GM19455 (cell line): ENCODE measurements around the gene TMEM126B.
A peak's percentile ranks its signal among the peaks of the same experiment; 100 is the strongest.
"Not testable (repeated sequence)": the region's sequence is repeated elsewhere in the genome, so short reads cannot be mapped to it uniquely, and the experiment has no call there.

Experiments used
- ATAC-seq: cut with Tn5 transposase; IDR thresholded peaks from one replicate; pipeline ENCODE4 v1.9.1; 2021; ENCODE audit not compliant: unreplicated experiment

The TMEM126B gene

DNA sequence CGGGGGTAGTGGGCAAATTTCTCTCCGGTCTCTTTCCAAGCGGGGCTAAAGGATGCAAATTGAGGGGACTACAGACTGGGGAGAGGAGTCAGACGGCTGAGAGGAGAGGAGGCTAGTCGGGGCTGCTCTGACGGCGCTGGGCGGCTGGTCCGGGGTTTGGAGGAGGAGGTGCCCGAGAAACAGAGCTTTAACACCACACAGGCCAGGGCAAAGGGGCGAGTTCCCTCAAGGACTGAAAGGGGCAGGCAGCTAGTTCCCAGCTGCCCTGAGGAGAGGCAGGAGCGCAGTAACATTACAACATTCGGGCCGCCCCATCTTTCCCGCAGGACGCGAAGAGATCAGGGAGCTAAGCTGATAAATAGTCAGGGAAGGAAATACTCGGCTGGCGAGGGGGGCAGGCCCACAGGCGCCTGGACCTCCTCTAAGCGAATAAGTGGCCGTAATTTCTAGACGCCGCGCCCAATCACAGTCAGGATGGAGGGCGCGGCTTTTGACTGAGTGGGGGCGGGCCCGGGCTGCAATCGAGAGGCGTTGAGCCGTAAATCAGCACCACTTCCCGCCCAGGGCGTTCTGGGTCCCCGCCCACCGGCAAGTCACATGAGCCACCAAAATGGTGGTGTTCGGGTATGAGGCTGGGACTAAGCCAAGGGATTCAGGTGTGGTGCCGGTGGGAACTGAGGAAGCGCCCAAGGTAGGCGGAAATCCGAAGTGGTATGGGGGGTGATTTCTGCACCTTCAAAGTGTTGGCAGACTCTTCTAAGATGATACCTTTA is at the start of gene TMEM126B:
Gene TMEM126B, plus strand, starts transcription at position 596 of the 773 bp plus-strand sequence. Its CDS starts 15 bp downstream, at position 611.
- ATAC-seq, result peak; percentile 98

- ATAC-seq, result no peak
Measured at GRCh38 chr11:85582111-85582510, 46.3 kb upstream of the TMEM126B start.

- ATAC-seq, result no peak
Measured at GRCh38 chr11:85589373-85589772, 39.0 kb upstream of the TMEM126B start.

DNA sequence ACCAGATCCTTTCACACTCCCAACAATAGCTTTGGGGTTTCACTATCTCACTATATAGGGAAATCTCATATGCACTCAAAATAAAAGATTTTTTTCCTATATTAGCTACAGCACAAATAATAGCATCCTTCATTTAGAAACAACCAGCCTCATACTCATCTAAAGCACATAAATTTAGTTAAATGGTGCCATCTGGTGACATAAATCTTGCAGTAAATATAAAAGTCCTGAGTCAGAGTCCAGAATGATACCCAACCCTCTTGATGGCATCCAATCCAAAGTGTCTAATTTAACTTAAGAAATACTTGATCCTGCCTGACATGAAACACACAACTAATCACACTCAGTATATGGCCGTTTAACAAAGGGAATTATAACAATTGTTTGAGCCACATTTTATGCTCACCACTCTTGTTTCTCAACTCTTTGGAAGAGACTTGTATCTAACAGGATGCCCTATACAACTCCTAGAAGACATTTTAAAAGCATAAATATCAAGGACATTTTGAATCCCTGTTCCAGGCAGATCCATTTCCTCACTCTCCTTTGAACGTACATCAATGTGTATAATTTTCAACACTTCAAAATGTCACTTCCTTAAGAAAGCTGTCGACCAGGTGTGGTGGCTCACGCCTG is 37.4 kb upstream of the TMEM126B start:
- ATAC-seq, result no peak

DNA sequence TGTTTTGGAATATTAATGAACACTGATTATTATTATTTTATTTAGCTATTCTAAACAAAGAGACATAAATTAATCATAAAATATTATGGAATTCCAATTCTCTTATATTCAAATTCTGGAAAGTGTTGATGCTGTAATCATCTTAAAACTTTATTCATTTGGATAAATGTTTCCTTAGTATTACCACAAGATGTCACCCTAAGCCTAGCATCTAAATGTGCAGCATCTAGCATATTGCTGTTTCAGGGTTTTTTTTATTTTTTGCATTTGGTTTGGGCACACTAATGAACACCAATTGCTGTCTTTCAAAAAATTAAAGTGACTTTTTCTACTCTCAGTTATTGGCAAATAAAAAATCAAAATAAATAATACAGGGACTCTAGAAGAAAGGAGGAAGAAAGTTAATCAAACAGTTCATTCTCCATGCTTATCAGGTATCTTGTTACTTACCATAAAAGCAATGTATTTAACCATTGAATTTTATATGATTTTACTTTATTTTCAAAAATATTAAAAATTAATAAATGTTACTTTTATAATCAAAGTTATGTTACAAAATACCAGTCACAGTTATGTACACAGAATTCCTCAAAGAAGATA is 33.0 kb upstream of the TMEM126B start:
- peak; percentile 67 for ATAC-seq

DNA sequence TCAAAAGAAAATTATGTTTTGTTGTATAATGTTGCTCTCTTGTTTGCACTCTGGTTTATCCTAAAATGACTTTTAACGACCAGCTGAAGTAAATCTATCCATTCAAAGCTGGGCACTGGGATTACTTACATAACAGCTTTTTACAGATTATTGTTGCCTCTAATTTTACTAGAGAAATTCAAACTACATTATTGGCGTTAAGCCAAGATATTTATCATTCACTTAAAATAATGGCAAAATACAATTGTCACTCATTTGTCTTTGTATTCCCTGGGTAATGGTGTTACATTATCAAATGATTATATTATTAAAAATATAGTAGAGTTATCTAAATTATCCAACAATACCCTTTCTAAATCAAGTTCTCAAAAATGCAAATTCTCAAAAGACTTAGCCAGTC is 31.5 kb upstream of the TMEM126B start:
- no peak for ATAC-seq

DNA sequence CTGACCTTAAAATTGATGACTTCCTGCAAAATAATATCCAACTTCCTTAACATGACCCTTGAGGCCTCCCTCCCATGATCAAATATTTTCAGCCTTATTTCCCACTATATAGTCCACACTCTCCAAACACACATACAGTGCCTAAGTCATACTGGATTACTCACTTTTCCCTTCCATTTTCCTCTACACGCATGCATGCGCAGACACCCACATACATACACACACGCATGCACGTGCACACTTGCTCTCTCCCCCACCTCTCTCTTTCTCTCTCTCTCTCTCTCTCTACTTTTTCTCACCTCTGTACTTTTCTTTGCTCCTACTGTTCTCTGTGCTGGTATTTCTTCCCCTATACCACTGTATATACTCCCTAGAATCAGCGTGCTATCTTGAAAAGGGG is 29.3 kb upstream of the TMEM126B start:
- ATAC-seq, result no peak

- no peak for ATAC-seq
Measured at GRCh38 chr11:85602526-85603213, 25.7 kb upstream of the TMEM126B start.

DNA sequence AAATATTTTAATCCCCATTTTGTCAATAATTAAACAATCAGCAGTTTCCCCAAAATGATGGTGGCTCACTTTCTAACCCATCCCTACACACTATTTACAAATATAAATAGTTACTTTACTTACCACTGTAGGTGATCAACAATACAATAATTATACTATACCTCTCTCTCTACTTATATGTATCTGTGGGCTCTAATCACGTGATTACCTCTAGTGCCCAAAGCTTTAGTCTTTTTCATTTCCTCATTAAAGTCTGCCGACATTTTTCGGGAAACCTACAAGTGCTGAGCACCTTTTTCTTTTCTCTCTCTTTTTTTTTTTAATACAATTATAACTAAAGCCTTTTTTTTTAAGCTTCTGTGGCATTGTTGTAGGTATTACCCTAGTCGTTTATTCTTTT is 25.2 kb upstream of the TMEM126B start:
- ATAC-seq, result no peak

DNA sequence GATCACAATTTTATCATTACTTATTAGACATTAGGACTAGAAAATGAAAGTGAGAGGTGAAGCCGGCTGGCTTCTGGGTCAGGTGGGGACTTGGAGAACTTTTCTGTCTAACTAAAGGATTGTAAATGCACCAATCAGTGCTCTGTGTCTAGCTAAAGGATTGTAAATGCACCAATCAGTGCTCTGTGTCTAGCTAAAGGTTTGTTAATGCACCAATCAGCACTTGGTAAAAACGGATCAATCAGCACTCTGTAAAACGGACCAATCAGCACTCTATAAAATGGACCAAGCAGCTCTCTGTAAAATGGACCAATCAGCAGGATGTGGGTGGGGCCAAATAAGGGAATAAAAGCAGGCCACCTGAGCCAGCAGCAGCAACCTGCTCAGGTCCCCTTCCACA is 22.2 kb upstream of the TMEM126B start:
- not testable (repeated sequence) for ATAC-seq

GRCh38 chr11:85608621-85609020 is 19.8 kb upstream of the TMEM126B start:
- not testable (repeated sequence) for ATAC-seq

DNA sequence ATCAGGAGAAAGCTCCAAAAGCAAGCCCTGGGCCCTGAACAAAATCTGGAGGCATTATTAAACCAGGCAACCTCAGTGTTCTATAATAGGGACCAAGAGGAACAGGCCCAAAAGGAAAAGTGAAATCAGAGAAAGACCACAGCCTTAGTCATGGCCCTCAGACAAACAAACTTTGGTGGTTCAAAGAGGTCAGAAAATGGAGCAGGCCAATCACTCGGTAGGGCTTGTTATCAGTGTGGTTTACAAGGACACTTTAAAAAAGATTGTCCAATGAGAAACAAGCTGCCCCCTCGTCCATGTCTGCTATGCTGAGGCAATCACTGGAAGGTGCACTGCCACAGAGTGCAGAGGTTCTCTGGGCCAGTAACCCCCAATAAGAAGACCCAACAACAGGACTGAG is 19.1 kb upstream of the TMEM126B start:
- ATAC-seq, result not testable (repeated sequence)

DNA sequence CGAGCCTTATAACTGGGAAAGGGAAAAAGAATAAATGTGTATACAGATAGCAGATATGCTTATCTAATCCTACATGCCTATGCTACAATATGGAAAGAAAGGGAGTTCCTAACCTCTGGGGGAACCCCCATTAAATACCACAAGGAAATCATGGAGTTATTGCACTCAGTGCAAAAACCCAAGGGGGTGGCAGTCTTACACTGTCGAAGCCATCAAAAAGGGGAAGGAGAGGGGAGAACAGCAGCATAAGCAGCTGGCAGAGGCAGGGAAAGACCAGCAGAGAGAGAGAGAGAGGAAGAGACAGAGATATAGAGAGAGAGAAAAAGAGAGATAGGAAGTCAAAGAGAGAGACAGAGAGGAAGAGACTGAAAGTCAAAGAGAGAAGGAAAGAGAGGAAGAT is 16.8 kb upstream of the TMEM126B start:
- ATAC-seq, result not testable (repeated sequence)

DNA sequence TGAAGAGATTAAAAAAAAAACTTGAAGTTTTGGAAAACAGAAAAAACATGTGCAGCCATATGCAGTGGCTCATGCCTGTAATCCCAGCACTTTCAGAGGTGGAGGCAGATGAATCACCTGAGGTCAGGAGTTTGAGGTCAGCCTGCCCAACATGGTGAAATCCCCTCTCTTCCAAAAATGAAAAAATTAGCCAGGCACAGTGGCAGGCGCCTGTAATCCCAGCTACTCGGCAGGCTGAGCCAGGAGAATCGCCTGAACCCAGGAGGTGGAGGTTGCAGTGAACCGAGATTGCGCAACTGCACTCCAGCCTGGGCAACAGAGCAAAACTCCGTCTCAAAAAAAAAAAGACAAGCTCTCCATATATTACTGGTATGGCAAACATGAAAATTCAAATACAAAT is 8.9 kb upstream of the TMEM126B start:
- ATAC-seq, result no peak

DNA sequence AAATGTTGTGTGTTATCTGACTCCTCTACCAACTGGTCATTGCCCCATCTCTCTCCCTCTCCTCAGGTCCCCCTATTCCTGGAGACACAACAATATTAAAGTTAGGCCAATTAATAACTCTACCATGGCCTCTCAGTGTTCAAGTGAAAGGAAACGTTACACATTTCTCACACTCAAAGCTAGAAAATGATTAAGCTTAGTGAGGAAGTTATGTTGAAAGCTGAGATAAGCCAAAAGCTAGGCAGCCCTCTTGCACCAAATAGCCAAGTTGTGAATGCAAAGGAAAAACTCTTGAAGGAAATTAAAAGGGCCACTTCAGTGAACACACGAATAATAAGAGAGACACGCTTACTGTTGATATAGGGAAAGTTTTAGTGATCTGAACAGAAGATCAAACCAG is 8.1 kb upstream of the TMEM126B start:
- no peak for ATAC-seq

- no peak for ATAC-seq
Measured at GRCh38 chr11:85626496-85626895, 1.9 kb upstream of the TMEM126B start.

- ATAC-seq, result peak; percentile 1
Measured at GRCh38 chr11:85627332-85627997, 928 bp upstream of the TMEM126B start, which contains the start of gene DLG2. Gene DLG2, minus strand, starts transcription at chr11:85627344.

- peak; percentile 16 for ATAC-seq
Measured at GRCh38 chr11:85628771-85629341, 463 bp downstream of the TMEM126B start.

GRCh38 chr11:85634747-85635146 is 6.4 kb downstream of the TMEM126B start:
- ATAC-seq, result no peak

DNA sequence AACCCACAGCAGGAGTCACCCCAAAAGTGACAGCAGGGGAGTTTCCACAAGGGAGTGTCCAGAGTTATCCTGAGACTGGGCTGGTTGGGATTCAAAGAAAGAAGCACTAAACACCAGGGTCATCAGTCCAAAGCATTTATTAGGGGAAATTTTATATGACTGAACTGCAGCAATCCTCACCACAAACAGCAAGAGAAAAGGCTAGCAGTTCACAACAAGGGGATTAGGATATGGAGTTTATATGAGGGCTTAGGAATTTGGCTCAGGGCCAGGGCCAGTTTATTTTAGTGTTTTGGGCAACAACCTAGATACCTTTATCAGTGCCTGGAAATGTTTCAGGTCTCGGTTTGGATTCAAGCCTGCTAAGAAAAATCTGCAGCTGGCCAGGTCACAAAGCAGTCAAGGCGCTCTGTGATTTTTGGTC is 14.8 kb downstream of the TMEM126B start:
- no peak for ATAC-seq

DNA sequence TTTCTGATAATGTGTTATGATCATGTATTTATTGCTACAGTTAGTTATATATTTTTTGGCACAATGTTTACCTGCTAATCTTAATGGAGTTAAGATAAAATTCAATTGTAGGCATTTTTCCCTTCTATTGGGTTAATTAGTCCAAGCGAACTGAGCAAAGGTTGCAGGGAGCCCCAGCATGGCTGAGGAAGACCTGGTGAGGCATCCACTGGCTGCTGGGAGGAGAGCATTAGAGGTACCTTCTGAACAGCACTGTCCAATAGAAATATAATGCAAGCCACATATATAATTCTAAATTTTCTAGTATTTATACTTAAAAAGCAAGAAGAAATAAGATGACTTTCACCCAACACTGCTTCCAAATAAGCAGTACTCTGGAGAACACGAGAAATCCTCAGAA is 18.7 kb downstream of the TMEM126B start:
- ATAC-seq, result peak; percentile 3
